NCI-H2081 treated with DMSO at 0.1 percent for 48 hours (cell line): Measurements from ENCODE around the gene BICDL2.

Source experiments
- DNase-seq: peaks from one replicate; lab custom pipeline; 2025; lab: John Stamatoyannopoulos, UW

BICDL2 gene

DNA sequence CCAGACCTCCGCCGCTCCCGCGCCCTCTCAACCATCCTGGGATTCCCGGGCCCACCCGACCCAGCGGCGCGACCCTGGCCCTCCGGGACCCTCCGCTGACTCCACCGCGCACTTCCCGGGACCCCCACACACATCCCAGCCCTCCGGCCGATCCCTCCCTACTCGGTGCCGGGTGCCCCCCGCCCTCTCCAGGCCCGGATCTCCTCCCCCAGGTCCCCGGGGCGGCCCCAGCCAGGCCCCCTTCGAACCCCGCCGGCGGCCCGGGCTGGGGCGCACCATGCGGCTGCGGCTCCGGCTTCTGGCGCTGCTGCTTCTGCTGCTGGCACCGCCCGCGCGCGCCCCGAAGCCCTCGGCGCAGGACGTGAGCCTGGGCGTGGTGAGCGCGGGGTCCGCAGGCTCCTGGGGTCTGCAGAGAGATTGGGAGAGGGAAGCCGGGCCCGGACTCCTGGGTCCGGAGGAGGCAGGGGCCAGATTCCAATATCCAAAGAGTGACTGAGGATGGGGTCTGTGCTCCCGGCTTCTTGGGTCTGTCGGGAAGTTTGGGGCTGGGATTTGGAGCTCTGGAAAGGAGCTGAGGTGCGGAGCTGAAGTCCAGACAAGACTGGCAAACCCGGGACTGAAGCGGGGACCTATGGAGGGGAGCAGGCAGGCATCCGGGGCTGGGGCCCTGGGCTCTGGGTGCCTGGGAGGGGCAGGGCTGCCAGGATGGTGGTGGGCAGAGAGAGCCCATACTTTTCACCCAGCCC is 10.1 kb upstream of the BICDL2 start:
- DNase-seq, result no peak

DNA sequence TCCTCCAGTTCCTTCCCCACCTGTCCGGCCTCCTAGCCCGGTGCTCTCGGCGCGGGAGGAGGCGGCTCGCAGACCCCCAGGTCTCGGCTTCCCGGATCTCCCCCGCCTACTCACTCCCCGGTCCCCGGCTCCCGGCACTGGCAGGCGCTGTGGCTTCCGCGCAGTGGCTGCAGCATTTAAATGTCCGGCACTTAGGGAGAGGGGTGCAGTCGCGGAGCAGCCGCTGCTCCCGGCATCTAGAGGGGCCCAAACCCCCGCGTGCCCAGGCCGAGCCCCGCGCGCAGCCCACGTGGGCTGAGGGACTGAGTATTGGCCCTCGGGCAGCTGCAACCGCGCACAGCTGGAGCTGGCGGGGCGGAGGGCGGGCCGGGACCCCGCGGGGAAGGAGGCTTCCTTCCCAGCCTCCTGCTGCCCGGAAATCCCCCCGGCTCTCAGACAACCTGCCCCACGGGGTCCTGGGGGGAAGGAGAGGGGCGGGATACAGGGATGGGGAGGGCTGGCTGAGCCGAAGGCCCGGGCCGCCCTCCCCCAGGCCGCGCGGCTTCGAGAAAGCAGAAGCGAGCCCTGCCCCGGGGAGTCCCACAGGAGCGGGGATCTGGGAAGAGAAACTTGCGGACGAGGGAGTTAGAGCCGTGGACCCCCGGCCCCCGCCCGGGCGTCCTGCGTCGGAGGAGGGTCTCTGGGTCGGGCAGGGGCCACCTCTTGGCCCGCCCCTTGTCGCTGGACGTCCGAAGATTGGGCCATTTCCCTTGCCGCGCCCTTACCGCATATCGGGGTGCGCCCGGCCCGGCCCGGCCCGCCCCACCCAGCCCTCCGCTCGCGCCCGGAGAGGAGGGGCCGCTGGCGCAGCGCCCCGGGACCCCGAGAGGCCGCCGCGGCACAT is 9.3 kb upstream of the BICDL2 start, which contains the start of gene MMP25:
Gene MMP25, plus strand, starts transcription at position 804 of the 883 bp plus-strand sequence. CDS start 357 bp downstream, outside the sequence.
- DNase-seq, result no peak

DNA sequence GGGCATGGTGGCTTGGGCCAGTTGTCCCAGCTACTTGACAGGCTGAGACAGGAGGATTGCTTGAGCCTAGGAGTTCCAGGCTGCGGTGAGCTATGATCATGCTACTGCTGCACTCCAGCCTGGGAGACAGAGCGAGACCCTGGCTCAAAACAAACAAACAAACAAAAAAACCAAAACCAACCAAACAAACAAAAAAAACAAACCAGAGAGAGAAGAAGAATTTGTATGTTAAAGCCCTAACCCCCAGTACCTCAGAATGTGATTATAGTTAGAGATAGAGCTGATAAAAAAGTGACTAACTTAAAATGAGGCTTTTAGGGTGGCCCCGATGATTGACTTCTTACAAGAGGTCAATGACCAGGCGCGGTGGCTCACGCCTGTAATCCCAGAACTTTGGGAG is 8.0 kb upstream of the BICDL2 start:
- DNase-seq, result no peak

DNA sequence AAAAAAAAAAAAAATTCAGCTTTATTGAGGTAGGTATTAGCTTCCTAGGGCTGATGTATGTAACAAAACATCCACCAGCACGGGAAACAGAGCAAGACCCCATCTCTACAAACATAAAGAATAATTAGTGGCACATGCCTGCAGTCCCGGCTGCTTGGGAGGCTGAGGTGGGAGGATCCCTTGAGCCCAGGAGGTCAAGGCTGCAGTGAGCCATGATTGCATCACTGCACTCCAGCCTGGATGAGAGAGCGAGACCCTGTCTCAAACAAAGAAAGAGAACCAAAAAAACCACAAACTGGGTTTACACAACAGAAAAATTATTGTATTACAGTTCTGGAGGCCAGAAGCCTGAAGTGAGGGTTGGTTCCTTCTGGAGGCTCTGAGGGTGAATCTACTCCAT is 5.6 kb upstream of the BICDL2 start:
- no peak for DNase-seq

DNA sequence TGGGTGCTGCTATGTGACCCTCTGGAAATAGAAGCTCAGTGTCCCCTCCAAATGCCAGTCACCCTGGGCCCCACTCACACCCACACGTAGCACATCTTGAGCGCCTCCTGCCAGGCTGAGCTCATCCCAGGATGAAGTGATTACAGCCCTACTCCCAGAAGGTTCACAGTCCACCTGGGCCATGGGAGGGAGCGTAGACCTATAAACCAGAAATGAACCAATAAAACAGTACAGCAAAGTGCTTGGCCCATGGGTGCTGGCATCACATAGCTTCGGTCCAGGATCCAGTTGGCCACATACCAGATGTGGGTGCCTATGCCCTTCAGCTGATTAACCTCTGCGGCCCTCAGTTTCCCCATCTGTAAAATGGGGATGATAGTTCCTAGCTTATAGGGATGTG is 2.2 kb upstream of the BICDL2 start:
- DNase-seq, result no peak

DNA sequence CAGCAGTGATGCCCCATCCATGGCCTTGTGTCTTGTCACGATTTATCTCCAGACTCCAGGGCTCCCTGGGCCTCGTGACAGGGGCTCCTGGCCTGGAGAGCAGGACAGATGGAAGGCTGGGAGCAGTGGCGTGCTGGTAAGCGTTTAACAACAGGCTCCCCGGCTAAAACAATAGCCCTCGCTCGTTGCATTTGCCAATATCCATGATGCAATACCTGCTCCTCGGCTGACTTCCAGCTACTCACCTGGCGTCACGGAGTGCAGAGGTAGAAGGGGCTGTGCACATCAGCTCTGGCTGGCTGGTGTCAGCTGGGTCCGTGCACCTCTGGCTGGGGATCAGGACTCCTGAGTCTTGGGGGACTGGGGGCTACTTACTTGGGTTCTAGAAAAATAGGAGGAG is 1.5 kb upstream of the BICDL2 start:
- DNase-seq, result no peak

DNA sequence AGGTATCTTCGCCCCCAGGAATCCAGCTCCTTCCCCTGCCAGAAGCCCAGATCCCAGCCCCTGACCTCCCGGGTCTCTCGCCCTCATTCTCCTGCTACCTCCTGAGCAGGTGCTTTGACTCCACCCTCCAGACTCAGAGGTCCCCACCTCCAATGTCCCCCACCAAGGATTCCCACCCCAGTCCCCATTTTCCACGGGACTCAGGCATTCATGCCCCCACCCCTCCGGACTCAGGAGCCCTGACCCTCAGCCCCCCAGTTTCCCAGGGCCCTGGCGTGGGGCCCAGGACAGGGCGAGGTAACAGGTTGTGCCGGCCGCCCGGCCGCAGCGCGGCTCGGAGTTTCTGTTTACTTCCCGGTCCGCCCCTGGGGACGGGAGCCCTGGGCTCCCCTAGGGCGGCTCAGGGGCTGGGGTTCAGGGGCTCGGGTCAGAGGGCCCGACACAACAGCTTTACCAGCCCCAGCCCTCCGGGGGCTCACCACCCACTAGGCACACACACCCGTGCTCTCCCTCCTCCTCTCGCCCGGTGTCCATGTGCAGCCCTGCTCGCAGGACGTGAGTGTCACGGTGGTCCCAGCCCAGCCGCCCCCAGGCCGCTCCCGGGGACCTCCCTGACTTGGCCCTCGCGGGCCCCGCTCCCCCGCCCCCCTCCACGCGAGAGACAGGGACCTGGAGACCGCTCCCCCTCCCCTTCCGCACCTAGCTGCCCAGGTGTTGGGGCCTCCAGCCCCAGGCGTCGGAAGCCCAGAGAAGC is 595 bp downstream of the BICDL2 start:
- no peak for DNase-seq

DNA sequence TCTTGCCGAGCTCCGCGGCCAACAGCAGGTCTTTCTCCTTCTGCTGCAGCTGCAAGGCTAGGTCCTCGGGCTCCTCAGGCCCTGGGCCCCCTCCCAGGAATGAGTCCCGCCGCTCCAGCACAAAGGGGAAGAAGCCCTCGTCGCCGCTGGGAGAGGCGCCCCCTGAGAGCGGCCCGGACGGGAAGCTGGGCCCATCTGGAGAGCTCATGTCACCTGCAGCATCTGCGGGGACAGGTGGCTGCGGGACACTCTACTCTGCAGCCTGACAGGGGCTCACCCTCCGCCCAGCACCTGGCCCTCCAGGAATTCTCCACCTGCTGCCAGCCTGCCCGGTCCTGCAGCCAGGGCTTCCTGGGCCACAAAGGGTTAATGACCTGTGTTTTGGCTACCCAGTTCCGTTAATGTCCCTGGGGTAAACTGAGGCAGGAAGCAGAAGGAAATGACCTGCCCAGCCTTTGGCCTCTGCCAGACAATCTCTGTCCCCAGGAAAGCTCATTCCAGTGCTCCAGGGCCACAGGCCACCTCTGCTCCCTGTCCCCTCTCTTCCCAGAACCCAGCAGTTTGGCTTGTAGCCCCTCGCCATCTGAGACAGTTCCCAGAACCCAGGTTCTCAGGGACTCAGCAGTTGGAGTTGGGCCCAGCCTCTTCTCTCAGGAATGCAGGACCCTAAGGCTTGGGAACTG is 1.3 kb downstream of the BICDL2 start:
- DNase-seq, result no peak

DNA sequence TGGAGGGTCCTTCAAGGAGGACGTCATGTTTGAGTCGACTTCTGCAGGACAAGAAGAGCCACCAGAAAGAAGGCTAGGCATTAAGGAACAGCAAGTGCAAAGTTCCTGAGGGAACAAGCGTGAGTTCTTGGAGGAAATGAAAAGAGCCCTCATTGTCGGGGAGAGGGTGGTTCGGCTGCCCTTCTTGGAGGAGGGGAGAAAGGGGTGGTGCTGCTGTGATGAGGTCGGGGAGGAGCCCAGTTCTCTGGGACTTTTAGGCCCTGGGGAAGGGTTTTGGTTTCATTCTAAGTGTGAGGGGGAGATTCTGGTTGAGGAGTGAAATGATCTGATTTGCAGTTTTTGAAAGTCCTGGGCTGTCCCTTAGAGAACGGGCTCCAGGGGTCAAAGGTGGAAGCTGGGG is 4.1 kb downstream of the BICDL2 start:
- no peak for DNase-seq

DNA sequence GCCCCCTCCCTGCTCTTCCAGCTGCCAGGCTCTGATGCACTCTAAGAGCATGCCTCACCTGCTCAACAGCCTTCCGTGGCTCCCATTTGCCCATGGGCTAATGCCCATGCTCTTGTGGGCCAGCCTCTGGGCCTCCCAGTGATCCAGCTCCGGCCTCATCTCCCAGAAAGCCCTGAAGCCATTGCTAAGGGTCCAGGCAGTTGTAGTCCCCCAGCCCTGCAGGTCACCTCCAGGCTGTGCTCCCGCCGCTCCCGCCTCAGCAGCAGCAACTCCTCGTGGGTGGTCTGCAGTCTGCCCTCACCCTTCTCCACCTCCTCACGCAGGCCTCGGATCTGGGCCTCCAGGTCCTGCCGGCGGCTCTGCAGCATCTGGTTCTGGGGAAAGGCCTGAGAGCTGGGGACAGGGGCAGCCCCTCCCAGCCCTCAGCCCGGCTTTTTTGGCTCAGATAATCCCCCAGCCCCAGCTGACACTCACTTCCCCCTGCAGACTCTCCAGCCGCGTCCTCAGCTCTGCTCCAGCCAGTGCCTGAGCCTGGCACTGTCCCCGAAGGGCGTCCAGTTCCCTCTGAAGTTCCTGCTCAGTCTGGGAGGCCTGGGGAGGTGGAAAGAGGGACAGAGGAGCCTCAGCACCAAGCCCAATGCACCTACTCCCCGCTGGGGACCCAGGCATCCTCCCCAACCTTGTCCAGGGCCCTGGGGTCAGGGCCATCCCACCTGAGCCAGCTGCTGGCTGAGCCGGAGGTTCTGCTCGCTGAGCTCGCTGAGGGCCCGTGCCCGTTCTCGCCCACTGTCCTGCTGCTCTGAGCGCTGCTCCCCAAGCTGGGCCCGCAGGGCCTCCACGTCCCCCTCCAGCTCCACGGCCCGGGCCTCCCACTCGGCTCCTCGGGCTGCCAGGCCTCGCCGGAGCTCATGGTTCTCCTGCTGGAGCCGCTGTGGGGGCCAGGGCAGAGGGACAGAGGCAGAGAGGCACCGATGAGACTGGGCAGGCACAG is 6.2 kb downstream of the BICDL2 start:
- no peak for DNase-seq

DNA sequence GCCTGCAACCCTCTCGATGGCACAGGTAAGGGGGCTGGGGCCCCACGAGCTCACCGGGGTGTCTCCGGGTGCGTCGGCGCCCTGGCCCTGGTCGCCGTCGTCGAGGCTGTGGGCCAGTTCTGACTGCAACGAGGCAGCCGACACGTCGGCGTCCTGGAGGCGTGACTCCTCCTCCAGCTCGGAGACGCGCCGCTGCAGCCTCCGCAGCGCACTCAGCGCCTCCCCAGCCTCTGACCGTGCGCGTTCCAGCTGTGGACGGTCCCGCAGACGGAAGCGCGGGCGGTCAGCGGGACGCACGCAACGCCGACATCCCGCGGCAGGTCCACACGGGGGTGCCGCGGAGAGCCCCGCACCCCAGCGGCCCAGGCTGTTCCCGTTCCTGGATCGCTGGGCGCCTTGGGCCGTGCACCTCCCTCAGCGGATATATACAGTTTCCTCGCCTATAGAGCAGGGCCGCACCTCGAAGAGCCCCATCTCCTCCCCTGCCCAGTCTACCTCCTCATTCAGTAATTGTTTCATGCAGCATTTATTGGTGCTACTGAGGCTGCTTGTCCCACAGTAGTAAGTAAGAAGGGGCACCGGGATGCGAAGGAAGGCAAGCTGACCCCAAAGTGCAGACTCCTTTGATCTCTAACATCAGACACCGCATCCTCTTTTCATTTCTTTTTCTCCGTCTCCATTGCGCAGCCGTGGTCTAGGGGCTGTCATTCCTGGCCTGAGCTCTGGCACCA is 7.1 kb downstream of the BICDL2 start:
- no peak for DNase-seq

DNA sequence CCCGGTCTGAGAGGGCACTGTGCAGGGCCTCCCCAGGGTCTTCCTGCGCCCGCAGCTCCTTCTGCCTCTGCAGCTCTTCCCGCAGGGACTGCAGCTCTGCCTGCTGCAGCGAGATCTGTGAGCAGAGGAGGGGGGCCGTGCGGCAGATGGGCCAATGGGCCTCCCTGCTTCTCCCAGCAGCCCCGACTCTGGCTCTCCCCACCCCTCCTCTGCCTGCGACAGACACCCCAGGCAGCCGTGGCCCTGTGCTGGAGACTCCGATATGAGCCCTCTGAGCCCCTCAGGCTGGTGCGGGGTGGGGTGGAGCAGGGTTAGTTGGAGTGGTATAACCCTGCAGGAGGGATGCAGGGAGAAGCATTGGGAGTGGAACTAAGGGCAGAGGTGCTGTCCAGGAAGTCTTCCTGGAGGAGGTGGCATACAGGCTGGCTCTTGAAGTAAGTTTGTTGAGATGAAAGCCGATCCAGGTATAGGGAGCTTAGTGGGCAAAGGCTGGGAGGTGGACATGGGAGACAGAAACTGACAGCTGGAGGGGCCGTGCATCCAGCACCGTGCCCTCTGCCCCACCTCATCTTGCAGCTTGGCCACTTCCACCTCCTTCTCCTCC is 7.9 kb downstream of the BICDL2 start:
- no peak for DNase-seq

DNA sequence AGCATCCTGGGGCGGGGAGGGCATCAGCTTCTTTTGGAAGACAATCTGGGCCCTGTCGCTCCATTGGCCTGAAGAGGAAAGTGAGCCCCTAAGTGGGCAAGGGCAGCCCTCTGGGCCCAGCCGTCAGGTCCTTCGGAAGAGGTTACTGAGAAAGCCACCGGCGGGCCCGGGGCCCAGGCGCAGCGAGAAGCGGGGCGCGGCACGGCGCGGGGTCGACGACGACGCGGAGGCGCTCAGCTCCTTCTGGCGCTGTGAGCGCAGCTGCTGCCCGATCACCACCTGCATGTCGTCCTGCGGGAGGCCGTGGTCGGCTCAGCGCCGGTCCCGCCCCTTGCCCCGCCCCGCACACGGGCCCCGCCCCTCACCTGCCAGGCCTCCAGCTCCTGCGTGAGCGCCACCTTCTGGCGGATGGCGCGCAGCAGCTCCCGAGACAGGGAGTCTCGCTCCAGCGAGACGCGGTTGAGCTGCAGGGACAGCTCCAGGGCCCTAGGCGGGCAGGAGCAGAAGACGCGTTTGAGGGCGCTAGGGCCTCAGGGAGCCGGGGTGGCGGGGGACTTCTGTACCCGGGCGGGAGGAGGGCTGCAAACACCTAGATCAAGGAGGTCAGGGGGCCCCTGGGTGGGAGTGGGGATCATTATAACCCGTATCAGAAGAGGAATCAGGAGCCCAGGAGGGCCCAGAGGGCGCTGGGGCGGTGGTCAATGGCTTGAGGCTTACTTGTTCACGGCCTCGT is 8.6 kb downstream of the BICDL2 start:
- peak; percentile 29 for DNase-seq

DNA sequence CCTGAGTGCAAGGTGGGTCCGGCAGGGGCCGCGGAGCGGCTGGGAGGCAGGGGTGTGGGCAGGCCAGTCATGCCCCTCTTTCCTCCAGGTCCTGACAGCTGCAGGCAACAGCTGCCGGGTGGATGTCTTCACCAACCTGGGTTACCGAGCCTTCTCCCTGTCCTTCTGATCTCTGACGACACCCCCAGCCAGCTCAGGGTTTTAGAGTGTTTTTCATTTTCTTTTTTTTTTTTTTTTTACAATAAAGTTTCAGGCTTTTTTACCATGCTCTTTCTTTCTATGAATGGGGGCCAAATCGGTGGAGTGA is 9.3 kb downstream of the BICDL2 start:
- DNase-seq, result no peak

DNA sequence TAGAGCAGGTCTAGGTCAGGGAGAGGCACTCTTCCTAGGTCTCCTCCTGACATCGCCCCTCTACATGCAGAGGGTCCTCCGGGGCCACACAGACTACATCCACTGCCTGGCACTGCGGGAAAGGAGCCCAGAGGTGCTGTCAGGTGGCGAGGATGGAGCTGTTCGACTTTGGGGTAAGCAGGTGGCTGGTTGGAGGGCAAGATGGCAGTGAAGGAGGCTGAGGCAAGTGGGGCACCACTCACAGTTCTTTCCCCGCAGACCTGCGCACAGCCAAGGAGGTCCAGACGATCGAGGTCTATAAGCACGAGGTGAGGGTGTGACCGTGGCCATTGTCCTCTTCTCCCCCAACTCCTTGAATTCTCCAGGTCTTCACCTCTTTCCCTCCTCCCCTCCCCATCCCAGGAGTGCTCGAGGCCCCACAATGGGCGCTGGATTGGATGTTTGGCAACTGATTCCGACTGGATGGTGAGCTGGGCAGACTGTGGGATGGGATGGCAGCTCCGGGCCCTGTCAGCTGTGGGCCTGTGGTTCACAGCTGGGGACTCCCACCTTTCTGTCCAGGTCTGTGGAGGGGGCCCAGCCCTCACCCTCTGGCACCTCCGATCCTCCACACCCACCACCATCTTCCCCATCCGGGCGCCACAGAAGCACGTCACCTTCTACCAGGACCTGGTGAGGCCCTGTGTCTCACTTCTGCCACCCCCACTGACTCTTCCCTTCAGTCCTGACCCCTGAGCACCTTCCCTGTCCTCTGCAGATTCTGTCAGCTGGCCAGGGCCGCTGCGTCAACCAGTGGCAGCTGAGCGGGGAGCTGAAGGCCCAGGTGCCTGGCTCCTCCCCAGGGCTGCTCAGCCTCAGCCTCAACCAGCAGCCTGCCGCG is 9.9 kb downstream of the BICDL2 start:
- DNase-seq, result no peak

DNA sequence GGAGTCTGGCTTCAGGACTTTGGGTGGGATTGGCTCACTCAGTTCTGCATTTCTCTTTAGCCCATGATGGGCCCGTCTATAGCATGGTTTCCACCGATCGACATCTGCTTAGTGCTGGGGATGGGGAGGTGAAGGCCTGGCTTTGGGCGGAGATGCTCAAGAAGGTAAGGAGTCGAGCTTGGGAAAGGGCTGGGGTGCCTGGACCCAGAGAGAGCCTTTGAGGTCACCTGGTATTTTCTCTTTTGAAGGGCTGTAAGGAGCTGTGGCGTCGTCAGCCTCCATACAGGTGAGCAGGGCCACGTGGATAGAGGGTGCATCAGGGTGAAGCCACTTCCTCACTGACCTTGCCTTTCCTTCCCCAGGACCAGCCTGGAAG is 10.8 kb downstream of the BICDL2 start:
- no peak for DNase-seq

DNA sequence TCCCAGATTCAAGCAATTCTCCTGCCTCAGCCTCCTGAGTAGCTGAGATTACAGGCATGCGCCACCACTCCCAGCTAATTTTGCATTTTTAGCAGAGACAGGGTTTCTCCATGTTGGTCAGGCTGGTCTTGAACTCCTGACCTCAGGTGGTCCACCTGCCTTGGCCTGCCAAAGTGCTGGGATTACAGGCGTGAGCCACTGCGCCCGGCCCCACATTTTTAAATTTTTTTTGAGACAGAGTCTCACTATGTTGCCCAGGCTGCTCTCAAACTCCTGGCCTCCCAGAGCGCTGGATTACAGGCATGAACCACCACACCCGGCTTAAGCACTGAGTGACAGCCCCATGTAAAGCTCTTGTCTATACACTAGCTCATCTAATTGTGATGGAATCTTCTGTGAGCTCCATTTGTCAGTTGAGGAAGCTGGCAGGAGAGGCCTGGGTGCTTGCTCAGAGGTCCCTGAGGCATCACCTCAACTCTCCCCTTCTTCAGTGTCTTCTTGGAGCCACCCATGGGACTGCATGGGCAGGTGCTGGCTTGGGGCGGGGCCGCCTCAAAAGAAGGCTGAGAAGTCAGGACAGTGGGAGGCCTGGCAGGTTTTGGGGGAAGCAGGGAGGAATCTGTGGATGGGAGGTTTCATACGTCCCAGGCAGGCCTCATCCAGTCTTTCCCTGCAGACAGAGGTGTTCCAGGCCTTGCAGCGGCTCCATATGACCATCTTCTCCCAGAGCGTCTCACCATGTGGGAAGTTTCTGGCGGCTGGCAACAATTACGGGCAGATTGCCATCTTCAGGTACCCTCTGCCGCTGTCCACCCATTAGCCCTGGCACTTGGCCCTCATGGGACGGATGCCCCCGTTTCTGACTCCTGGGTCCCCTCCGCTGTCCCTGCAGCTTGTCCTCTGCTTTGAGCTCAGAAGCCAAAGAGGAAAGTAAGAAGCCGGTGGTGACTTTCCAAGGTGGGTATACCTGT is 11.4 kb downstream of the BICDL2 start:
- no peak for DNase-seq
